Fibroblast of the aortic adventitia (primary cell): Measurements from ENCODE around the gene DDR2. TPM values are rescaled to one million over a fixed set of nuclear protein-coding genes. Genes with fewer than 3 reads are reported as not detected.
A peak's percentile ranks its signal among the peaks of the same experiment; 100 is the strongest.
"Not testable (repeated sequence)": the region's sequence is repeated elsewhere in the genome, so short reads cannot be mapped to it uniquely, and the experiment has no call there.

ENCODE experiments used
- DNase-seq: peaks from one replicate; pipeline ENCODE4 v3.0.0-alpha.2; 2010; ENCODE audit warnings: low read depth
- H3K4me3 ChIP-seq: 2 replicates; pipeline ENCODE4 v1.5.1; 2011; ENCODE audit warnings: low read depth, mild to moderate bottlenecking, control low read depth, low read length, moderate library complexity
- CTCF ChIP-seq: IDR thresholded peaks from 2 replicates; pipeline ENCODE4 v1.5.1; 2011; ENCODE audit warnings: mild to moderate bottlenecking, low read length, control low read depth, inconsistent platforms; ENCODE audit not compliant: insufficient read depth
- total RNA-seq: library from RNA; depleted of rRNA; stranded (reverse); fragments of >200 nt; gene quantifications from 2 replicates; pipeline ENCODE4 v1.2.3, GENCODE V29; 2012; ENCODE audit warnings: low replicate concordance

Gene DDR2
- total RNA-seq, 1 donor, result 379 TPM

- no peak for DNase-seq
- no peak for TF ChIP-seq CTCF
- no peak overlapping the region for H3K4me3 ChIP-seq
Measured at GRCh38 chr1:162599451-162599850, 32.8 kb upstream of the DDR2 start.

- not testable (repeated sequence) for DNase-seq, H3K4me3 ChIP-seq
Measured at GRCh38 chr1:162603117-162603516, 29.1 kb upstream of the DDR2 start.

GRCh38 chr1:162605225-162605927 lies 26.9 kb upstream of the DDR2 start:
- peak; percentile 94 for DNase-seq
- TF ChIP-seq CTCF, result no peak
- no peak overlapping the region for H3K4me3 ChIP-seq

GRCh38 chr1:162609306-162609705 lies 23.0 kb upstream of the DDR2 start:
- no peak for TF ChIP-seq CTCF
- no peak overlapping the region for H3K4me3 ChIP-seq
- DNase-seq, result no peak

GRCh38 chr1:162612606-162613400 lies 19.5 kb upstream of the DDR2 start:
- H3K4me3 ChIP-seq, result no peak overlapping the region
- peak; percentile 82 for DNase-seq
- no peak for TF ChIP-seq CTCF

- H3K4me3 ChIP-seq, result no peak overlapping the region
- no peak for DNase-seq
- TF ChIP-seq CTCF, result no peak
Measured at GRCh38 chr1:162616848-162617247, 15.4 kb upstream of the DDR2 start.

GRCh38 chr1:162617513-162617912 lies 14.8 kb upstream of the DDR2 start:
- no peak overlapping the region for H3K4me3 ChIP-seq
- no peak for TF ChIP-seq CTCF
- no peak for DNase-seq
